Measurements from ENCODE around the gene TOP3A. TPM values are rescaled to one million over a fixed set of nuclear protein-coding genes. Genes with fewer than 3 reads are reported as not detected.

Gene TOP3A
- total and polyA plus RNA-seq, 2 of the 4 experiments (the other 2 are of a cell fraction), result 13.4 to 21.3 TPM

GRCh38 chr17:18314059-18314730 lies 599 bp downstream of the TOP3A start:
- H3K36me3 ChIP-seq (ENCODE audit: control insufficient read depth, insufficient read depth, low read length), result peaks cover 22% of the 10 kb centered on the region
- ChIA-PET POLR2A (ENCODE audit: unreplicated experiment) (no interaction called here), CTCF (no interaction called here)
- peak overlapping the region; percentile 60 for H3K56ac ChIP-seq (ENCODE audit: extremely low read depth, insufficient read depth, low read length)
- no peak overlapping the region for H3K18ac ChIP-seq (ENCODE audit: low read depth, low read length)
- peak overlapping the region; percentile 73 for H3K23ac ChIP-seq (ENCODE audit: low read depth, low read length)
- H4K8ac ChIP-seq (ENCODE audit: low read depth in 2 of 2, low read length in 2 of 2), result peak overlapping the region; percentile 50 to 78; a peak in 2 of 4 replicates
- peak overlapping the region; percentile 71 for H2AK9ac ChIP-seq (replicated peaks; ENCODE audit: low read depth, low read length, poor library complexity)
- peak; percentile 5 for DNase-seq
- H4K91ac ChIP-seq (ENCODE audit: insufficient read depth, low read depth, low read length), result peak overlapping the region; percentile 77; the same call in 1 of the 2 replicates
- H2AK5ac ChIP-seq (ENCODE audit: low read depth, low read length), result peak overlapping the region; percentile 80
- in situ Hi-C loops (cut with MboI; ENCODE audit: low sequenced_read_pairs), result no loop called here
- no peak overlapping the region; the same call in 1 of the 2 replicates for H4K5ac ChIP-seq (ENCODE audit: low read depth, low read length)
- peaks cover 38% of the 10 kb centered on the region for H4K20me1 ChIP-seq (ENCODE audit: insufficient read depth, low read length)
- H3K9ac ChIP-seq (ENCODE audit: low read depth, low read length), result peak overlapping the region; percentile 83
- no peaks in the 10 kb centered on the region for H3K9me3 ChIP-seq (ENCODE audit: control insufficient read depth, insufficient read depth, low read length)
- H3K4ac ChIP-seq (ENCODE audit: low read depth, low read length), result peak overlapping the region; percentile 61
- no peak for TF ChIP-seq MAFK (IDR thresholded peaks at IDR 0.05; ENCODE audit: low read depth, low read length)
- TF ChIP-seq MXI1 (IDR thresholded peaks at IDR 0.05; ENCODE audit: borderline replicate concordance, low read depth, low read length), result peak; percentile 11; the same call in 1 of the 2 replicates
- BruUV-seq (replicated peaks), result no TSS peak
- H3K4me3 ChIP-seq (ENCODE audit: insufficient read depth, low read depth, low read length), result peak overlapping the region; percentile 88
- no peak overlapping the region for H2BK20ac ChIP-seq (ENCODE audit: low read depth, low read length)
- no peak for ATAC-seq (ENCODE audit: low read depth)
- peak overlapping the region; percentile 96 for H2AFZ ChIP-seq (replicated peaks; ENCODE audit: low read length, poor library complexity)
- peaks cover 10% of the 10 kb centered on the region for H3K4me1 ChIP-seq (ENCODE audit: control insufficient read depth, insufficient read depth, low read length)
- H3K9me1 ChIP-seq (ENCODE audit: insufficient read depth, low read length), result peaks cover 23% of the 10 kb centered on the region
- peak overlapping the region; percentile 81 for H3K4me2 ChIP-seq (ENCODE audit: low read depth, low read length)
- peak overlapping the region; percentile 90 for H3K14ac ChIP-seq (replicated peaks; ENCODE audit: low read depth, low read length)
- H2BK120ac ChIP-seq (ENCODE audit: low read depth, low read length), result no peak overlapping the region
- no peaks in the 10 kb centered on the region for H3K27me3 ChIP-seq (ENCODE audit: control insufficient read depth, insufficient read depth, low read length)
- no peak overlapping the region for H2BK15ac ChIP-seq (ENCODE audit: low read depth, low read length)
- intact Hi-C loops (cut with micrococcal nuclease), result no loop called here
- peak overlapping the region; percentile 67 for H3K27ac ChIP-seq (ENCODE audit: insufficient read depth, low read length)
- H3K79me1 ChIP-seq (ENCODE audit: low read depth in 1 of 2, low read length in 2 of 2), result peaks cover 34 to 87% of the 10 kb centered on the region in 2 experiments
- WGBS, 2 experiments (ENCODE audit: extremely low coverage in 2 of 2, insufficient read length in 1 of 2), result 0% methylated on average over 32 of the region's 39 CpGs; no CpG with 5 or more reads in 1 of the 2 experiments
- dilution Hi-C loops (cut with HindIII; ENCODE audit: low sequenced_read_pairs, unreplicated experiment), result no loop called here
- peak overlapping the region; percentile 53 for H2BK5ac ChIP-seq (ENCODE audit: low read depth, low read length, poor library complexity, severe bottlenecking)

All from IMR-90 (cell line).